GM21723 (cell line): ENCODE measurements around the gene ATP8B4.

ENCODE experiments used
- ATAC-seq: cut with Tn5 transposase; IDR thresholded peaks from one replicate; pipeline ENCODE4 v1.9.1; 2021; ENCODE audit warnings: mild to moderate bottlenecking, moderate library complexity; ENCODE audit not compliant: unreplicated experiment

The ATP8B4 gene

GRCh38 chr15:49901996-49902684, 216.9 kb downstream of the ATP8B4 start:
- no peak for ATAC-seq

GRCh38 chr15:49901321-49901720, 217.7 kb downstream of the ATP8B4 start:
- no peak for ATAC-seq

DNA sequence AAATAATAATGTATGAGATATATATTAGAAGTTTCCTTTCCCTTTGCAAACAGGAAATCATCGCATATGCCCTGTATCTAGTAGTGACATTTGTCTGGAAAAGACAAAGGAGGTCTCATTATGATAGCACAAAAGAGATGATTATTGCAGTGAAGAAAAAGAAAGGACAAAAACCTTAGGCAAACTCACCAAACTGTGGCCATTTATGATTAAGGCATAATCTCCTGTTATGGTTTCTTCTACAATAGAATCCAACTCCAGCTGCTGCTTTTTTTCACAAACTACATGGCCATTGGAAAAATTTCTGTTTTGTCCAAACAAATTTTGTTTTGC, 218.2 kb downstream of the ATP8B4 start:
- no peak for ATAC-seq

GRCh38 chr15:49900006-49900902, 218.8 kb downstream of the ATP8B4 start:
- no peak for ATAC-seq

DNA sequence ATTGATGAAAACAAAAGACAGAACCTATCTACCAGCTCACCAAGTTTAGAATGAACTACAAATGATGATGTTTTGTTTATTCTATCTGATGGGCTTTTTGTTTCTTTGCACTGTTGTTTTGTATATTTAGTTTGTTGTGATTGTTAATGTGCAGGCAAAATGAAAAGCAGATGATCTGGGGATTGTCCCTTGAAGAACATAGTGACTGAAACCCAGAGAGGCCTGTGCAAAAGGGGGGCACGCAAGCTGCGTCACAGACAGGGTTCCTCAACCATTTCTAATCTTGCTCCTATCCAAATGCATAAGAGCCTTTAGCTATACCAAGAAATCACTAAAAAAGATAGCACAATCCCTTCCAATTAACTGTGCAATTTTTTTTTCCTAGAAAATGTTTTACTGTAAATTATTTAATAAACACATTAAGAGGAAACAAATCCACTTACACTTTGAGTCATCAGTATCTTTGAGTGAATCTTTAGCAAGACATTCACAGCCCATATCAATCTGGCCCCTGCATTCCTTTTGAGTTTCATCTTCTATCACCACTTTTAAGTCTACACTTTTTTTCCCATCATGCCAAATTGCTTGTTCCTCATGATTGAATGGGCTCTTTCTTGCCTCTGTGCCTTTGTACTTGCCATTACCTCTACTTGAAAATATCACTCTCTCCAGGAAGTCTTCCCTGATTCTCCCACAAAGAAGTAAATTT, 220.3 kb downstream of the ATP8B4 start:
- no peak for ATAC-seq

GRCh38 chr15:49898097-49898496, 220.9 kb downstream of the ATP8B4 start:
- ATAC-seq: no peak

GRCh38 chr15:49895347-49896223, 223.4 kb downstream of the ATP8B4 start:
- no peak for ATAC-seq

- ATAC-seq: no peak
Measured at GRCh38 chr15:49890689-49891088, 228.3 kb downstream of the ATP8B4 start.

DNA sequence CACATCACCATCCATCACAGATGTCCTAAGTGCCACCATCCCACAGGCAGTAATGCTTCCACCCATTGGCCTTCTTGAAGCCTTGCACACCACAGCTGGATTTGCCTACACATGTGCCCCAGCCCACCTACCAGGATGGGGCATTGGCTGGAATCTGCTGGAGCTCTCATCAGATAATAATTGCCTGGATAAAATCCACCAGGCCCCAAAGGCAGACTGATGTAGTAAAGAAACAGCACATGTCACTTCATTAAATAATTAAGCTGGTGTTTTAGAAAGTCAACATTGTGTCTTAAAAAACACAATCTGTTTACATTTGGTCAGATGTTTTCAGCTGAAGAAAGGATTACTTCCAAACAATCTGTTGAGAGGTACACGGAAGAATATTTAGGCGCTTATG, 229.5 kb downstream of the ATP8B4 start:
- no peak for ATAC-seq

GRCh38 chr15:49888734-49889133, 230.3 kb downstream of the ATP8B4 start:
- ATAC-seq: no peak

DNA sequence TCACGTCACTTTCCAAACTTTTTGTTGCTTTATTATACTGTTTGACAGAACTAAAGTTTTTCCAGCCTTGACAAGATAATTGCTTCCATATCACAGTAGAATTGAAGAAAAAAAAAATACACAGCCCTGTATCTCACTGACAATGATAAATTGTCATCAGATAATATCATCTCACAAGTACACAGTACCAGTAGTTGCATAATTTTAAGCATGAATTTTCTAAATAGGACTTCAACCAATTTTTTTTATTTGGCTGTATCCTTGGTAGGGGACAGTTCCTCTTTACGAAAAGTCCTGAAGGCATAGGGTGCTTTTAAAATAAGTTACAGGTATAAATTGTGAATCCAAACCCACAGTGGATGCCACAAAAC, 230.7 kb downstream of the ATP8B4 start:
- ATAC-seq: no peak

DNA sequence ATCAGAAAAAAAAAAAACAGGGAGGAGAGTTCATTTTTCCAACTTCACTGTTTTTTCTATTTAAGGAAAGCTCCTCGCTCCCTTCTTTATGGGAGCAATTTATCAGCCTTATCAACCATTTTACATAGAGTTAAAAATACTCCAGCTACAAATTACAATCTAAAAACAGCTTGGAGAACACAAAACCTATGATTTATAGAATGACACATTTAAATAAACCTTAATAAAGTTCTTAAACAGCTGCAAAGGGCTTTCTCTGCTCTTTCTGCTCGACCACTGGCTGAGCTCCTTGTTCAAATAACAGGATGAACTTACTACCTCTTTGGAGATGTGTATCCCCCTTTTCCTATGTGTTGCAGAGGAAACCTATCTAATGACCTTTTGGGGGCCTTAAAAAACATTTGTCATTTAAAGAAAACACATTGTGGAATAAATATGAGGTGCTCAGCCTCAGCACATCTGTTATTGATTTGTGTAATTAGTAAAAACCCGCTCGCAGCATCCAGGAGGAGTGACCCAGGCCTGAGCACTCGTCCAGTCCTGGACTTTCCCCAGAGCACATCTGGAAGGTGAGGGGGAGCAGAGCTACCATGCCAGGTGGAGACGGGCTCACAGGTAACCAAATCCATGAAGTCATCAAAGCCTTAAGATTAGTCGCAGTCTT, 231.2 kb downstream of the ATP8B4 start:
- no peak for ATAC-seq

DNA sequence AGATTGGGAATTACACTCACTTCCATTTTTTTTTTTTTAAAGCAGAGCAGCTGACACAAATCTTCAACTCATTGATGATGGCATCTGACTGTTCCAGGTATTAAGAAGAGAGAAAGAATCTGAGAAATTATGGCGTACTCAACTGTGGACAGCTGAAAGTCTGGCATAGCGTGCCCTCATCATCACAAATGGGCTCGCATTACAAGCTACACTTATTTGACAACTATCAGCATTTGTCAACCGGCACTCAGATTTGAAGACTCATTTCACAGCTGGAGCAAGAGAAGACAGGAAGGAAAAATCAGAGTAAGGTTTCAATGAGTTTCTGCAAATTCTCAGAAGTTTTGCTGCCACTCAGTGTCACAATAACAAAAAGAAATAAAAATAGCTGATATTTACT, 235.9 kb downstream of the ATP8B4 start:
- no peak for ATAC-seq

- ATAC-seq: no peak
Measured at GRCh38 chr15:49881866-49882265, 237.2 kb downstream of the ATP8B4 start.

DNA sequence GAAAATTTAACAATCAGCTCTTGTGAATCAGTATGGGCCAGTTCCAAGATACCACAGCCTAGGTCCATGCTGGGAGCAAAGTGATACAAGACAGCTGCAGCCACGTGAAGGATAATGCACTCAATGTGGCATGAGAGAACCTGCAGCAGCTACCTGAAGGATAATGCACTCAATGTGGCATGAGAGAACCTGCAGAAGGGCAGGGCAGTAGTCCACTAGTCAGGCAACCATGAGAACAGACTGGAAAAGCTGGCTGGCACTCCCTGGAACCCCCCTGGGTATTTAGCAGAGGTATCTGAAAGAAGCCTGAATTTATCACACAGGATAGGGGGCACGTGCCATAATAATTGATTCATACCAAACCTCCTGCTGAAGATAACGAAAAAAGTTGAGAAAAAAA, 237.6 kb downstream of the ATP8B4 start:
- ATAC-seq: no peak

GRCh38 chr15:49877873-49878521, 241.0 kb downstream of the ATP8B4 start:
- no peak for ATAC-seq

- ATAC-seq: no peak
Measured at GRCh38 chr15:49877117-49877872, 241.7 kb downstream of the ATP8B4 start.

GRCh38 chr15:49876401-49877038, 242.5 kb downstream of the ATP8B4 start:
- no peak for ATAC-seq

GRCh38 chr15:49875392-49875791, 243.6 kb downstream of the ATP8B4 start:
- ATAC-seq: no peak
